NCI-H524 treated with DMSO at 0.1 percent for 48 hours (cell line): ENCODE data around the gene CAP1.
A peak's percentile ranks its signal among the peaks of the same experiment; 100 is the strongest.
"Not testable (repeated sequence)": the region's sequence is repeated elsewhere in the genome, so short reads cannot be mapped to it uniquely, and the experiment has no call there.

ENCODE experiments used
- DNase-seq: peaks from one replicate; lab custom pipeline; 2025; lab: John Stamatoyannopoulos, UW

The CAP1 gene

DNA sequence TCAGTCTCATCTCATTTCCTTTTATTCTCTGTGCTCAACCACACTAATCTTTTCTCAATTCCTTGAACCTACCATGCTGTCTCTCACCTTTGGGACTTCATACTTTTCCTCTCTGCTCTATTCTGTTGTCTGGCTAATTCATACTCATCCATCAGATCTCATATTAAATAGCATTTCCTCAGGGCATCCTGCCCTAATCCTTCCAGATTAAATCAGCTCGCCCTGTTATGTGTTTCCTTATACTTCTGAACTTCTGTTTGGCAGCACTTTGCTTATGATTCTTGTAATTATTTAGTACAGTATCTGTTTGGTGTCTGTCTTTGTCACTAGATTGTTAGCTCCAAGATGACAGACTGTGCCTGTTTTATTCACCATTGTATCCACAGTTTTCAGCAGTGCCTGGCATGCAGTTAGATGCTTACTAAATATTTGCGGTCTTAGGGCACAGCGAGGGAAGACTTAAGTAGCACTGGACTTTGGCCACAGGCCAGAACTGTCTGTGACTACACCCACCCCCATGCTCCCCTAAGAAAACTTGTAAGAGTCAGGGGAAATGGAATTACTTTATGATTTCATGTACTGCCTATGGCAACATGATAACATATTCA, 9.9 kb upstream of the CAP1 start:
- DNase-seq = no peak

DNA sequence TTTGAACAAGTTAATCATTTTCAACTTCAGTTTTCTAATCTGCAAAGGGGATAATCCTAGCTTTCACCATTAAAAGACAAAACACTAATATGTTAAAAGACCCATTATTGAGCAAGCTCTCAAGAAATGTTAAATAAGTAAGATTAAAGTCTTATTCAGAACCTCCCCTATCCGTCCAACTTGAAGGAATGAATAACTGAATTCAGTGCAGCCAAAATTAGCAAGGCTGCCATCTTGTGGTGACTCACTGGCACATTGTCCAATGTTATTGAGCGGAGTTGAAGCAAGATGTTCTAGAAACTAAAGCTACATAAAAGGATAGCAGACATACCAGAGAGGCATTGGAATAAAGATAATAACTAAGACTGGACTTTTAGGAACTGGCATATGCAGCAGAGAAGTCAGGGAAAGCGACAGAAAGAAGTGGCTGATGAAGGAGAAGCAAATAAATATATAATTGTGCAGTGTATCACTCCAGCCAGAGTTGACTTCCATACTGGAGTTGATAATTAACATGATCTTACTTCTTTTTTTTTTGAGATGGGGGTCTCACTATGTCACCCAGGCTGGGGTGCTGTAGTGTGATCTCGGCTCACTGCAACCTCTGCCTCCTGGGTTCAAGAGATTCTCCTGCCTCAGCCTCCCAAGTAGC, 8.2 kb upstream of the CAP1 start:
- DNase-seq = peak; percentile 6

DNA sequence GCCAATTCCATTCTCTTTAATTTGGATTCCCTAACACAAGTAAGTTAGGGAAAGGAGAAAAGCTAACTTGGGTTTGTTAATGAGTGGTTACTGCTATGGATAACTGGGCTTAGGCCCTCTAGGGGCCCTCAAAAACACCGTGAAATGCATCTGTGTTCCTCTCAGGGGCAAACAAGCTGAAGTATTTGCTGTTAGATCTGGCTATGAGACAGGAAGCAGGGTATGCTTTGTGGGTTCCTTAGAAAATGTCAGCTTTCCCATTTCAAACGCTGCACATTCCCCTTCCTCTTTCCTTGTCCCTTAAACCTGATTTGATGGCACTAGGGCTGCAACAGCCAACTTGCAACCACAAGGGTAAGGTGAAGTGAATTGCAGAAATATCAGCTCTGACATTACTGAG, 5.7 kb upstream of the CAP1 start:
- DNase-seq = no peak

DNA sequence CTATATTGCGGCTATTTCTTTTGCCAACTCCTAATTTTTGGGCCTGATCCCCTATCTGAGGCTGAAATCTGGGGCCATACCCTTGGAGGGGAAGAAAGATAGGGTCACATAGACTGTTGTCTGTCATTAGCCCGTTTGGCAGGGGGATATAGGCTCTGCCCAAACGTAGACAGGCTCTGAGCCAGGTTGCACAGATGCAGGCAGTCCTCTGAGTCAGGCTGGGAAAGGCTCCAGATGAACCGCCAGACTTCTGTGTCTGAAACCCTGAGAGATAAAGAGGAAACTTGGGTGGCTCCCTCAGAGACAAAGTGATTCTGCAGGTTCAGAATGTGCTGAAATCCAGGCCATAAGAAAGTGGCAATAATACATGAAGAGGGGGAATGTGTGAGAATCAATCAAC, 4.0 kb upstream of the CAP1 start:
- DNase-seq = no peak

DNA sequence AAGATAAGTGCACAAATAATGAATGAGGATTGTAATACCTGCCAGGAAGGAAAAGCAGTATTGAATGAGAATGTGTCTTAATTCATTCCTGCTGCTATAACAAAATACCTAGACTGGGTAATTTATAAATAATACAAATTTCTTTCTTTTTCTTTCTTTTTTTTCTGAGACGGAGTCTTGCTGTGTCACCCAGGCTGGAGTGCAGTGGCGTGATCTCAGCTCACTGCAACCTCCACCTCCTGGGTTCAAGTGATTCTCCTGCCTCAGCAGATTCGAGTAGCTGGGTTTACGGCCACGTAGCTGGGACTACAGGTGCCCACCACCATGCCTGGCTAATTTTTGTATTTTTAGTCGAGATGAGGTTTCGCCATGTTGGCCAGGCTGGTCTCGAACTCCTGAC, 3.3 kb upstream of the CAP1 start:
- DNase-seq = not testable (repeated sequence)

DNA sequence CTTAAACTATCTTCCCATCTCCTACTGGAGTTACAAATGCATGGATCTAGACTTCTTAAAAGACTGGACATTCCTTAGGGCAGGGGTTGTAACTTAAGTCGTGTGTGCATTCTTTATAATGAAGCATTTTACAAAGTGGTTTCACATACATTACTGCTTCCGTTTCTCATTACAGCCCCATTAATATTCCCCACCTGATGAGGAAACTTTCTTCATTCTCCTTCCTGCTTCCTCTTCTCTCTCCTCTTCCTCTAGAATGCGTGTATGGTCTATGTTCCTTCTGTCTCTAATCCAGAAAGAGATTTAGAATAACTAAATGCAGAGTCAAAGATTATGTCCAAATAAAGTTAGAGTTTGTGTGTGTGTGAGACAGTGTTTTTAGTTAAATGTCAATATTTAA, 1.8 kb upstream of the CAP1 start:
- DNase-seq = no peak

DNA sequence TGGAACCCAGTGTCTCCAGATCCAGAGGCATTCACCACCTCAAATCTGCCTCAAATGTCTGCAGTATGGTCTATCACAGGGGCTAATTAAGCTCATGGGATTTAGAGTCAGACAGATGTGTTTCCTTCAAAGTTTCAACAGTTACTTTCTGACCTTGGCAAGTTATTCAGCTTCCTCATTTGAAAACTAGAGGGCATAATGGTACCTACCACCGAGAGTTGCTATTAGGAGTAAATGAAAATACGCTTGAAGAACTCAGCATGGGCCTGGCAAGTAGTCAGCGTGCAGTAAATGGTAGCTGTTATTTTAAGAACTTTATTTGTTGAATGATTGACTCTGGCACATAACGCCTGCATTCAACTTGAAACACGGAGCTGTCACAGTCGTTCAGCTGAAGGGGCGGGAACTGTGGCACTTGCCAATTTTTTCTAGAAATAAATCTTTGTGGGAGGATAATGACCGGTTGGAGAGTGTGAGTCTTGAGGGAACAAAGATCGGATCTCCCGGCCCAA, 1.2 kb upstream of the CAP1 start:
- DNase-seq = no peak

GRCh38 chr1:40039757-40040510, 595 bp upstream of the CAP1 start:
- DNase-seq = no peak

- DNase-seq = no peak
Observed at GRCh38 chr1:40041466-40041838, 923 bp downstream of the CAP1 start.

GRCh38 chr1:40042341-40042740, 1.8 kb downstream of the CAP1 start:
- DNase-seq = no peak

DNA sequence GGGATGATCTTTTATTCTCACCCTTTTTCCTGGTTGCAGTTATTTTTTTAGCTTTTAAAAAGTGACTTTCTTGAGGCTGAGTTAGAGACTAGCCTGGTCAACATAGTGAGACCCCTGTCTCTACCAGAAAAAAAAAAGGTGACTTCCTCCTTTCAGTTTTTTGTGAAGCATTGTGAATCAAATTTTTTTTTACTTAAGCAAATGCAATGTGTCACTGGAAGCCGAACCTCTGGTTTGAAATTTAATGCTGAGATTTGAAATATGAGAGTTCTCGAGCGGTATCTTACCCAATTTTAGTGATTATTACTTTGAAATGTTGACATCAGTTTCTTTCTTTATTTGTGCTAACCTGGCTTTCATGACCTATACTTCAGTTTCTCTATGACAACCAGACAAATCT, 3.6 kb downstream of the CAP1 start:
- DNase-seq = no peak

DNA sequence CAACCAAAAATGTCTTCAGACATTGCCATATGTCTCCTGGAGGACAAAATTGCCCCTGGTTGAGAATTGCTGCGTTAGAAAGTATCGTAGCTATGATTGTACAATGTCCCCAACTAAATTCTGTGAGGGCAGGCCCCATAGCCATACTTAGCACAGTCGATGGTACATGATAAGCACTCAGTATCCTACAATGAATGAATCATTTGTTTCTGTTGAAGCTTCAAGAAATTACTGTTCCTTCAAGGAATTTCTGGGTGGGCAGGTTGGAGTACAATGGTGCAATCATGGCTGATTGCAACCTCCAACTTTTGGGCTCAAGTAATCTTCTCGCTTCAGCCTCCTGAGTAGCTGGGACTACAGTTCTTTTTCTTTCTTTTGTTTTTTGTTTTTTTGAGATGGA, 4.7 kb downstream of the CAP1 start:
- DNase-seq = no peak

DNA sequence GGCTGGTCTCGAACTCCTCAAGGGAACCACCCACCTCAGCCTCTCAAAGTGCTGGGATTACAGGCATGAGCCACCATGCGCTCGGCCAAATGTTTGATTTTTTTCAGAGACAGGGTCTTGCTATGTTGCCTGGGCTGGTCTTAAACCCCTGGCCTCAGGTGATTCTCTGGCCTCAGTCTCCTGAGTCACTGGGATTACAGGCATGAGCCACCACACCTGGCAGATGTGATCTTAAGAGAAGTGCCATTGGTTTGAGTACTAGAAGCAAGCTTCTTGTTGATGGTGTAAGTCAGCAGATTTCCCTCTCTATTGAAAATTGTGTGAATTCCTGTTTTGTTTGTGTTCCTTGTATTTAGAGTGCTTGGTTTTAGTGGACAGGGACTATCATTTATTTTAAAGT, 5.2 kb downstream of the CAP1 start:
- DNase-seq = no peak

DNA sequence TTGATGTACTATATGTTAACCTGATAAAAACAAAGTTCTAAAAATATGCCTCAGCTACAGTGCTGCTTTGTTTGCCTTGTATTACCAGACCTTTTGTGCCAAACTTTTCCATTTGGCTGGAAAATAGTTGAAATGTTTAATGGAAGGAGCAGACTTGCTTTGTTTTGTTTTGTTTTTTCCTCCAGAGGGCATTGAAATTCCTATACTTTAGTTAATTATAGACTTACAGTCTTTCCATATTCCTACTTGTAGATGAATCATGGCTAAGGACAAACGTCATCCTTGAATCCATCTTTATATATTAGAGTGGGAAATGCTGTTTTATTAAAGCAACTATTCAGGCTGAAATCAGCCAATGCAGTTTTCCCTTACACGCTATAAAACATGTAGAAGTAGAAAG, 6.7 kb downstream of the CAP1 start:
- DNase-seq = no peak

DNA sequence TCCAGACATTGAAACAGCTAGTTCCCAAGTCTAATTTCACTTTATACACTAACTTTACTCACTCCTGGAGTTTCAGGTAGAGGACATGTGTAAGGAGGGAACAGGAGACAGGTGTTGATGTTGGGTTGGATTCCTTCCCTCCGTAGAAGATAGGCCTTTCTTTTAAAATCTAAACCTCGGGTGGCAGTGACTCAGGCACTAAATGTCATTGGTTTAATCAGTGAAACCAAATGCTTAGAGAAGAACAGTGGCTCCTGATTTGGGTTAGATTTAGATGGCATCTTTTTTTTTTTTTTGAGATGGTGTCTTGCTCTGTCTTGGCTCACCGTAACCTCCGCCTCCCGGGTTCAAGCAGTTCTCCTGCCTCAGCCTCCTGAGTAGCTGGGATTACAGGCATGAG, 7.2 kb downstream of the CAP1 start:
- no peak for DNase-seq

GRCh38 chr1:40049725-40050124, 9.2 kb downstream of the CAP1 start:
- no peak for DNase-seq

GRCh38 chr1:40050863-40051262, 10.3 kb downstream of the CAP1 start:
- DNase-seq = no peak

GRCh38 chr1:40053138-40053887, 12.8 kb downstream of the CAP1 start:
- DNase-seq = no peak

- DNase-seq = no peak
Observed at GRCh38 chr1:40056519-40057309, 16.2 kb downstream of the CAP1 start.

DNA sequence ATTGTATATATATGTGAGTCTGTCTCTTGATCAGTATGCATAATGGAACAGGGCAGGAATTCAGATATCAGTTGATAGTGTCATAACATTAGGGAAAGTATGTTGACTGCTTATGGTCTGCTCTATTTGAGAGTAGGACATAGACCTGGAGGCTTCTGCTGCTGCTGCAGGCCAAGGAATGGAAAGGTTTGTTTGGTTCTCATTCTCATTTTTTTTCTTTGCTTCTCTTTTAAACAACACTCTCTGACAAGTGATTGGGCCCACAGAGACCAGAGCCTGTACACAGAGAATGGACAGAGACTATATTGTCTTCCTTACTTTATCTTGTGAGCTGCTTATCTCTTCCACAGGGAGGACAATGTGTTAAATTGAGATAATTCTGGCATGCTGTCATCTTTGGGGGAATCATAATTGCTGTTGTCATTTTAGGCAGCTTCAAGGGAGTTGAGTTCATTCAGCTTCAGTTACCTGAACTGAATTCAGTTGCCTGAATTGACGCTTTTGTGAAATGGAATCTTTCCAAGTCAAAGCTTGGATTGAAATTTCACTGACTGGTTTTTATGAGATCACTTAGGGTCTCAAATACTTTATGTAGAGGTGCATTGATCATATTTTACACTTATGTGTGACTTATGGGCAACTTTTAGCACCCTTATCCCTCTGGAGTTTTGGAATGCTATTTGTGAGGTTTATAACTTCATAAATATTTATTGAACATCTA, 16.9 kb downstream of the CAP1 start:
- DNase-seq = no peak

GRCh38 chr1:40058097-40058452, 17.5 kb downstream of the CAP1 start:
- no peak for DNase-seq
